ENCODE data around the gene SULF2. TPM values are rescaled to one million over a fixed set of nuclear protein-coding genes. Genes with fewer than 3 reads are reported as not detected.

SULF2 gene
- total and polyA plus RNA-seq, 8 donors, result 11.3 to 42.0 (median 15.8) TPM

GRCh38 chr20:47786765-47787107 is 1.5 kb upstream of the SULF2 start:
- DNase-seq (no peak), ATAC-seq (no peak)
- Histone ChIP-seq H3K4me3 (no peak overlapping the region), H3K4me1 (peaks cover 4 to 26% of the 10 kb centered on the region in 2 donors), H3K9me3 (no peaks in the 10 kb centered on the region), H3K36me3 (no peaks in the 10 kb centered on the region), H3K27me3 (peaks cover 6 to 75% of the 10 kb centered on the region in 2 donors), H3K27ac (no peak overlapping the region)
- no peak for TF ChIP-seq CTCF (IDR thresholded peaks at IDR 0.05)
- intact Hi-C loops (cut with DNase I), result no loop called here

- H3K27ac ChIP-seq, result peak overlapping the region; percentile 31 to 46
- peak; percentile 47 to 64 for TF ChIP-seq CTCF (IDR thresholded peaks at IDR 0.05)
- H3K4me3 ChIP-seq, result peak overlapping the region; percentile 25 to 49
- peaks cover 4 to 26% of the 10 kb centered on the region in 2 donors for H3K4me1 ChIP-seq
- H3K9me3 ChIP-seq, result no peaks in the 10 kb centered on the region
- intact Hi-C loops (cut with DNase I), result no loop called here
- ATAC-seq (peak; percentile 80), DNase-seq (peak in 3 of 4 donors; percentile 51 to 86 (median 76))
- no peaks in the 10 kb centered on the region for H3K36me3 ChIP-seq
- peaks cover 6 to 75% of the 10 kb centered on the region in 2 donors for H3K27me3 ChIP-seq
These were observed 828 bp upstream of the SULF2 start for GRCh38 chr20:47785854-47786764.

- intact Hi-C loops (cut with DNase I), result no loop called here
- Histone ChIP-seq H3K36me3 (no peaks in the 10 kb centered on the region), H3K4me3 (peak overlapping the region; percentile 43 to 49), H3K27me3 (peaks cover 6 to 73% of the 10 kb centered on the region in 2 donors), H3K27ac (no peak overlapping the region), H3K9me3 (no peaks in the 10 kb centered on the region), H3K4me1 (peaks cover 4 to 26% of the 10 kb centered on the region in 2 donors)
- ATAC-seq (peak; percentile 18), DNase-seq (peak in 3 of 4 donors; percentile 27 to 82 (median 36))
- TF ChIP-seq CTCF (IDR thresholded peaks at IDR 0.05), result no peak
These were observed 526 bp downstream of the SULF2 start for GRCh38 chr20:47784599-47785310.

GRCh38 chr20:47783828-47784598 is 1.3 kb downstream of the SULF2 start:
- ATAC-seq (no peak), DNase-seq (no peak)
- Histone ChIP-seq H3K27me3 (peaks cover 6 to 66% of the 10 kb centered on the region in 2 donors), H3K27ac (no peak overlapping the region), H3K4me1 (peaks cover 4 to 26% of the 10 kb centered on the region in 2 donors), H3K36me3 (no peaks in the 10 kb centered on the region), H3K4me3 (peak overlapping the region; percentile 43 to 49), H3K9me3 (no peaks in the 10 kb centered on the region)
- TF ChIP-seq CTCF (IDR thresholded peaks at IDR 0.05), result no peak
- intact Hi-C loops (cut with DNase I), result no loop called here

Data from left lung (tissue), 10 donors.